Suppressor macrophage (primary cell): ENCODE measurements around the gene MINDY4.

Source experiments
- DNase-seq, 4 experiments: peaks; one replicate each; pipeline ENCODE4 v3.0.0-alpha.2; 2020 to 2022

Gene MINDY4

GRCh38 chr7:30880941-30881340 is 109.7 kb downstream of the MINDY4 start:
- no peak for DNase-seq

- no peak for DNase-seq
Measured at GRCh38 chr7:30881448-30881847, 110.2 kb downstream of the MINDY4 start.

- DNase-seq: no peak
Measured at GRCh38 chr7:30884881-30885280, 113.7 kb downstream of the MINDY4 start.

GRCh38 chr7:30886608-30887011 is 115.4 kb downstream of the MINDY4 start:
- DNase-seq: peak in 1 of 4 experiments; percentile 12

GRCh38 chr7:30887464-30887872 is 116.3 kb downstream of the MINDY4 start:
- DNase-seq: no peak

GRCh38 chr7:30888747-30889146 is 117.5 kb downstream of the MINDY4 start:
- DNase-seq: no peak

- DNase-seq: no peak
Measured at GRCh38 chr7:30890226-30890625, 119.0 kb downstream of the MINDY4 start.

- no peak for DNase-seq
Measured at GRCh38 chr7:30893357-30893756, 122.1 kb downstream of the MINDY4 start.

GRCh38 chr7:30894009-30894408 is 122.8 kb downstream of the MINDY4 start:
- no peak for DNase-seq

GRCh38 chr7:30894866-30895605 is 123.8 kb downstream of the MINDY4 start:
- DNase-seq: peak; percentile 37 to 74 (median 66)

- no peak for DNase-seq
Measured at GRCh38 chr7:30896036-30896435, 124.8 kb downstream of the MINDY4 start.

GRCh38 chr7:30896783-30897637 is 125.8 kb downstream of the MINDY4 start:
- DNase-seq: no peak

- no peak for DNase-seq
Measured at GRCh38 chr7:30897770-30898169, 126.6 kb downstream of the MINDY4 start.

GRCh38 chr7:30898411-30898810 is 127.2 kb downstream of the MINDY4 start:
- DNase-seq: no peak

GRCh38 chr7:30899066-30899465 is 127.8 kb downstream of the MINDY4 start:
- DNase-seq: no peak

- DNase-seq: no peak
Measured at GRCh38 chr7:30899630-30900029, 128.4 kb downstream of the MINDY4 start.

GRCh38 chr7:30900053-30900452 is 128.8 kb downstream of the MINDY4 start:
- DNase-seq: no peak

GRCh38 chr7:30900803-30901362 is 129.7 kb downstream of the MINDY4 start:
- no peak for DNase-seq

GRCh38 chr7:30901856-30902255 is 130.6 kb downstream of the MINDY4 start:
- DNase-seq: no peak

GRCh38 chr7:30902466-30902865 is 131.2 kb downstream of the MINDY4 start:
- DNase-seq: no peak

- DNase-seq: no peak
Measured at GRCh38 chr7:30903146-30903545, 131.9 kb downstream of the MINDY4 start.

GRCh38 chr7:30904561-30904960 is 133.3 kb downstream of the MINDY4 start:
- DNase-seq: no peak
